Activated T-cell treated with anti-CD3 and anti-CD28 coated beads, Interleukin-2, amount 50 U/mL, for 24 hours (primary cell): ENCODE measurements around the gene STXBP4.
A peak's percentile ranks its signal among the peaks of the same experiment; 100 is the strongest.

ENCODE experiments used
- DNase-seq: peaks from one replicate; pipeline ENCODE4 v3.0.0-alpha.2; 2020
- H3K27ac Mint-ChIP-seq: 2 replicates; pipeline ENCODE4 v1.8.0; 2020; ENCODE audit warnings: mild to moderate bottlenecking, mixed read lengths
- H3K27me3 Mint-ChIP-seq: 2 replicates; pipeline ENCODE4 v1.8.0; 2020; ENCODE audit warnings: mixed read lengths
- H3K36me3 Mint-ChIP-seq: 2 replicates; pipeline ENCODE4 v1.8.0; 2020; ENCODE audit warnings: low read depth, mixed read lengths
- H3K4me1 Mint-ChIP-seq: 2 replicates; pipeline ENCODE4 v1.8.0; 2020; ENCODE audit warnings: low read depth, mixed read lengths
- H3K4me3 Mint-ChIP-seq: 2 replicates; pipeline ENCODE4 v1.8.0; 2020; ENCODE audit warnings: mild to moderate bottlenecking, moderate library complexity, mixed read lengths
- H3K9me3 Mint-ChIP-seq: 2 replicates; pipeline ENCODE4 v1.8.0; 2020; ENCODE audit warnings: mixed read lengths

Gene STXBP4

GRCh38 chr17:54968262-54968987 is at the start of gene STXBP4, which contains the start of gene COX11:
Gene STXBP4, plus strand, starts transcription at chr17:54968765. Its CDS starts 17,455 bp downstream, at chr17:54986220.
Gene COX11, minus strand, starts transcription at chr17:54968654. Its CDS starts 8 bp downstream, at chr17:54968646.
- no peak within 1 kb of the TSS for H3K4me3 Mint-ChIP-seq
- peaks cover 30% of the 10 kb centered on the region for H3K36me3 Mint-ChIP-seq
- H3K27me3 Mint-ChIP-seq: no peaks in the 10 kb centered on the region
- DNase-seq: peak; percentile 94
- no peaks in the 10 kb centered on the region for H3K9me3 Mint-ChIP-seq
- no peak within 1 kb of the TSS for H3K27ac Mint-ChIP-seq
- H3K4me1 Mint-ChIP-seq: peaks cover 28% of the 10 kb centered on the region

- no peak for DNase-seq
- H3K4me1 Mint-ChIP-seq: no peaks in the 10 kb centered on the region
- H3K27me3 Mint-ChIP-seq: peaks cover 4% of the 10 kb centered on the region
- no peak overlapping the region for H3K4me3 Mint-ChIP-seq
- H3K27ac Mint-ChIP-seq: no peak overlapping the region
- peaks cover 9% of the 10 kb centered on the region for H3K9me3 Mint-ChIP-seq
- H3K36me3 Mint-ChIP-seq: no peaks in the 10 kb centered on the region
These were observed 49.1 kb upstream of the STXBP4 start for GRCh38 chr17:54919425-54919824.

GRCh38 chr17:54920819-54921218 is 47.7 kb upstream of the STXBP4 start:
- no peaks in the 10 kb centered on the region for H3K4me1 Mint-ChIP-seq
- no peaks in the 10 kb centered on the region for H3K36me3 Mint-ChIP-seq
- no peak for DNase-seq
- H3K27me3 Mint-ChIP-seq: peaks cover 4% of the 10 kb centered on the region
- H3K9me3 Mint-ChIP-seq: peaks cover 9% of the 10 kb centered on the region
- H3K4me3 Mint-ChIP-seq: no peak overlapping the region
- no peak overlapping the region for H3K27ac Mint-ChIP-seq

- no peak overlapping the region for H3K27ac Mint-ChIP-seq
- H3K36me3 Mint-ChIP-seq: no peaks in the 10 kb centered on the region
- peaks cover 10% of the 10 kb centered on the region for H3K27me3 Mint-ChIP-seq
- H3K9me3 Mint-ChIP-seq: no peaks in the 10 kb centered on the region
- no peak for DNase-seq
- no peaks in the 10 kb centered on the region for H3K4me1 Mint-ChIP-seq
- no peak overlapping the region for H3K4me3 Mint-ChIP-seq
These were observed 44.2 kb upstream of the STXBP4 start for GRCh38 chr17:54924405-54924804.

GRCh38 chr17:54927525-54927924 is 41.0 kb upstream of the STXBP4 start:
- DNase-seq: no peak
- Mint-ChIP-seq H3K27me3 (peaks cover 14% of the 10 kb centered on the region), H3K9me3 (no peaks in the 10 kb centered on the region), H3K4me3 (no peak overlapping the region), H3K27ac (no peak overlapping the region), H3K36me3 (no peaks in the 10 kb centered on the region), H3K4me1 (no peaks in the 10 kb centered on the region)

- no peaks in the 10 kb centered on the region for H3K4me1 Mint-ChIP-seq
- H3K4me3 Mint-ChIP-seq: no peak overlapping the region
- DNase-seq: no peak
- no peaks in the 10 kb centered on the region for H3K9me3 Mint-ChIP-seq
- no peaks in the 10 kb centered on the region for H3K36me3 Mint-ChIP-seq
- H3K27ac Mint-ChIP-seq: no peak overlapping the region
- peaks cover 12% of the 10 kb centered on the region for H3K27me3 Mint-ChIP-seq
These were observed 35.9 kb upstream of the STXBP4 start for GRCh38 chr17:54932711-54933110.

GRCh38 chr17:54933921-54934320 is 34.6 kb upstream of the STXBP4 start:
- Mint-ChIP-seq H3K4me3 (no peak overlapping the region), H3K27me3 (peaks cover 9% of the 10 kb centered on the region), H3K9me3 (no peaks in the 10 kb centered on the region), H3K4me1 (no peaks in the 10 kb centered on the region), H3K27ac (no peak overlapping the region), H3K36me3 (no peaks in the 10 kb centered on the region)
- no peak for DNase-seq

- Mint-ChIP-seq H3K27me3 (peaks cover 8% of the 10 kb centered on the region), H3K4me1 (no peaks in the 10 kb centered on the region), H3K9me3 (no peaks in the 10 kb centered on the region), H3K4me3 (no peak overlapping the region), H3K36me3 (no peaks in the 10 kb centered on the region), H3K27ac (no peak overlapping the region)
- DNase-seq: no peak
These were observed 33.1 kb upstream of the STXBP4 start for GRCh38 chr17:54935471-54935870.

GRCh38 chr17:54937018-54937417 is 31.5 kb upstream of the STXBP4 start:
- peaks cover 7% of the 10 kb centered on the region for H3K27me3 Mint-ChIP-seq
- H3K4me3 Mint-ChIP-seq: no peak overlapping the region
- H3K27ac Mint-ChIP-seq: no peak overlapping the region
- no peaks in the 10 kb centered on the region for H3K36me3 Mint-ChIP-seq
- H3K9me3 Mint-ChIP-seq: no peaks in the 10 kb centered on the region
- DNase-seq: no peak
- no peaks in the 10 kb centered on the region for H3K4me1 Mint-ChIP-seq

GRCh38 chr17:54937426-54937825 is 31.1 kb upstream of the STXBP4 start:
- Mint-ChIP-seq H3K27me3 (peaks cover 4% of the 10 kb centered on the region), H3K4me3 (no peak overlapping the region), H3K4me1 (no peaks in the 10 kb centered on the region), H3K27ac (no peak overlapping the region), H3K9me3 (no peaks in the 10 kb centered on the region), H3K36me3 (no peaks in the 10 kb centered on the region)
- DNase-seq: no peak

- no peaks in the 10 kb centered on the region for H3K27me3 Mint-ChIP-seq
- no peaks in the 10 kb centered on the region for H3K9me3 Mint-ChIP-seq
- no peak overlapping the region for H3K4me3 Mint-ChIP-seq
- no peaks in the 10 kb centered on the region for H3K36me3 Mint-ChIP-seq
- H3K27ac Mint-ChIP-seq: no peak overlapping the region
- DNase-seq: no peak
- peaks cover 1% of the 10 kb centered on the region for H3K4me1 Mint-ChIP-seq
These were observed 27.3 kb upstream of the STXBP4 start for GRCh38 chr17:54941285-54941684.

- no peaks in the 10 kb centered on the region for H3K36me3 Mint-ChIP-seq
- H3K4me3 Mint-ChIP-seq: no peak overlapping the region
- H3K27ac Mint-ChIP-seq: no peak overlapping the region
- H3K27me3 Mint-ChIP-seq: peaks cover 14% of the 10 kb centered on the region
- DNase-seq: no peak
- H3K4me1 Mint-ChIP-seq: peaks cover 5% of the 10 kb centered on the region
- no peaks in the 10 kb centered on the region for H3K9me3 Mint-ChIP-seq
These were observed 23.8 kb upstream of the STXBP4 start for GRCh38 chr17:54944796-54945195.

GRCh38 chr17:54945231-54945630 is 23.3 kb upstream of the STXBP4 start:
- Mint-ChIP-seq H3K27ac (no peak overlapping the region), H3K27me3 (peaks cover 14% of the 10 kb centered on the region), H3K4me3 (no peak overlapping the region), H3K4me1 (peaks cover 5% of the 10 kb centered on the region), H3K9me3 (no peaks in the 10 kb centered on the region), H3K36me3 (no peaks in the 10 kb centered on the region)
- no peak for DNase-seq

- Mint-ChIP-seq H3K4me1 (peaks cover 5% of the 10 kb centered on the region), H3K4me3 (no peak overlapping the region), H3K27me3 (peaks cover 14% of the 10 kb centered on the region), H3K36me3 (no peaks in the 10 kb centered on the region), H3K9me3 (no peaks in the 10 kb centered on the region), H3K27ac (no peak overlapping the region)
- DNase-seq: no peak
These were observed 22.9 kb upstream of the STXBP4 start for GRCh38 chr17:54945671-54946070.

GRCh38 chr17:54947396-54947795 is 21.2 kb upstream of the STXBP4 start:
- Mint-ChIP-seq H3K27me3 (peaks cover 14% of the 10 kb centered on the region), H3K36me3 (peaks cover 5% of the 10 kb centered on the region), H3K4me1 (peaks cover 5% of the 10 kb centered on the region), H3K4me3 (no peak overlapping the region), H3K9me3 (no peaks in the 10 kb centered on the region), H3K27ac (no peak overlapping the region)
- no peak for DNase-seq
